Measurements from ENCODE around the gene SLC46A3. TPM values are rescaled to one million over a fixed set of nuclear protein-coding genes. Genes with fewer than 3 reads are reported as not detected.

The SLC46A3 gene
- total RNA-seq, 1 donor from 2014 or later = 3.4 TPM

GRCh38 chr13:28678809-28679208, 40.0 kb downstream of the SLC46A3 start:
- no peak for DNase-seq (ENCODE audit: low read depth)
- TF ChIP-seq CTCF (IDR thresholded peaks at IDR 0.05; ENCODE audit: insufficient read depth, low read length, poor library complexity, severe bottlenecking) = no peak

GRCh38 chr13:28671126-28671792, 47.5 kb downstream of the SLC46A3 start:
- Histone ChIP-seq H3K27me3 (ENCODE audit: control insufficient read depth, insufficient read depth, low read length) (no peaks in the 10 kb centered on the region), H3K4me3 (ENCODE audit: low read depth, low read length) (no peak overlapping the region), H3K36me3 (ENCODE audit: control insufficient read depth, insufficient read depth, low read length) (no peaks in the 10 kb centered on the region)
- no peak for TF ChIP-seq CTCF (IDR thresholded peaks at IDR 0.05; ENCODE audit: insufficient read depth, low read length, poor library complexity, severe bottlenecking)
- no peak for DNase-seq (ENCODE audit: low read depth)

More at GRCh38 chr13:28678809-28679208, 40.0 kb downstream of the SLC46A3 start:
- Histone ChIP-seq H3K36me3 (ENCODE audit: control insufficient read depth, insufficient read depth, low read length) (no peaks in the 10 kb centered on the region), H3K27me3 (ENCODE audit: control insufficient read depth, insufficient read depth, low read length) (no peaks in the 10 kb centered on the region), H3K4me3 (ENCODE audit: low read depth, low read length) (no peak overlapping the region)

- no peak overlapping the region for H3K4me3 ChIP-seq (ENCODE audit: low read depth, low read length)
- no peak for TF ChIP-seq CTCF (IDR thresholded peaks at IDR 0.05; ENCODE audit: insufficient read depth, low read length, poor library complexity, severe bottlenecking)
- DNase-seq (ENCODE audit: low read depth) = no peak
- H3K27me3 ChIP-seq (ENCODE audit: control insufficient read depth, insufficient read depth, low read length) = no peaks in the 10 kb centered on the region
- no peaks in the 10 kb centered on the region for H3K36me3 ChIP-seq (ENCODE audit: control insufficient read depth, insufficient read depth, low read length)
Measured at GRCh38 chr13:28666897-28667488, 51.8 kb downstream of the SLC46A3 start.

- TF ChIP-seq CTCF (IDR thresholded peaks at IDR 0.05; ENCODE audit: insufficient read depth, low read length, poor library complexity, severe bottlenecking) = no peak
- no peaks in the 10 kb centered on the region for H3K36me3 ChIP-seq (ENCODE audit: control insufficient read depth, insufficient read depth, low read length)
- no peak for DNase-seq (ENCODE audit: low read depth)
- peak overlapping the region; percentile 98 for H3K4me3 ChIP-seq (ENCODE audit: low read depth, low read length)
- H3K27me3 ChIP-seq (ENCODE audit: control insufficient read depth, insufficient read depth, low read length) = no peaks in the 10 kb centered on the region
Measured at GRCh38 chr13:28659621-28659970, 59.2 kb downstream of the SLC46A3 start.

- Histone ChIP-seq H3K36me3 (ENCODE audit: control insufficient read depth, insufficient read depth, low read length) (no peaks in the 10 kb centered on the region), H3K27me3 (ENCODE audit: control insufficient read depth, insufficient read depth, low read length) (no peaks in the 10 kb centered on the region), H3K4me3 (ENCODE audit: low read depth, low read length) (peak within 1 kb of the TSS; percentile 98)
- peak; percentile 43 for DNase-seq (ENCODE audit: low read depth)
- no peak for TF ChIP-seq CTCF (IDR thresholded peaks at IDR 0.05; ENCODE audit: insufficient read depth, low read length, poor library complexity, severe bottlenecking)
Measured at GRCh38 chr13:28658796-28659620, 59.8 kb downstream of the SLC46A3 start, which contains the start of gene POMP. Gene POMP (plus strand): TSS chr13:28659130. CDS start chr13:28659185, 55 bp downstream.

Data from kidney epithelial cell (primary cell).